Measurements from ENCODE around the gene ZBTB8A.
"Not testable (repeated sequence)": the region's sequence is repeated elsewhere in the genome, so short reads cannot be mapped to it uniquely, and the experiment has no call there.

Gene ZBTB8A

DNA sequence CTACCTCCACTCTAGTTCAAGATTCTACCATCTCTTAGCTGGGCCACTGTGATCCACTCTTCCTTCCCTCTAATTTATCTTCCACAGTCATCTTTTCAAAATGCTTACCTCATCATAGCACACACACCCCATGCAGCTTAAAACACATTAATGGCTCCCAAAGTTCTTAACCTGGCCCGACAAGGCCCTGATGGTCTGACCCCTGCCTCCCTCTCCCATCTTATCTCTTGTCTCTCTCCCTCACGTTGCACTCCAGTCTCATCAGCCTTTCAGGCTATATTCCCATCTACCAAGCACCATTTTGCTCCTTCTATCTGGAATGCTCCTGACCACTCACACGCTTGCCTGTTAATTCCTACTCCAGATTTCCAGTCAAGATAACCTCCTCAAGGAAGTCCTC, 2.5 kb upstream of the ZBTB8A start:
- DNase-seq (ENCODE audit: low read depth in 2 of 2) = no peak

DNA sequence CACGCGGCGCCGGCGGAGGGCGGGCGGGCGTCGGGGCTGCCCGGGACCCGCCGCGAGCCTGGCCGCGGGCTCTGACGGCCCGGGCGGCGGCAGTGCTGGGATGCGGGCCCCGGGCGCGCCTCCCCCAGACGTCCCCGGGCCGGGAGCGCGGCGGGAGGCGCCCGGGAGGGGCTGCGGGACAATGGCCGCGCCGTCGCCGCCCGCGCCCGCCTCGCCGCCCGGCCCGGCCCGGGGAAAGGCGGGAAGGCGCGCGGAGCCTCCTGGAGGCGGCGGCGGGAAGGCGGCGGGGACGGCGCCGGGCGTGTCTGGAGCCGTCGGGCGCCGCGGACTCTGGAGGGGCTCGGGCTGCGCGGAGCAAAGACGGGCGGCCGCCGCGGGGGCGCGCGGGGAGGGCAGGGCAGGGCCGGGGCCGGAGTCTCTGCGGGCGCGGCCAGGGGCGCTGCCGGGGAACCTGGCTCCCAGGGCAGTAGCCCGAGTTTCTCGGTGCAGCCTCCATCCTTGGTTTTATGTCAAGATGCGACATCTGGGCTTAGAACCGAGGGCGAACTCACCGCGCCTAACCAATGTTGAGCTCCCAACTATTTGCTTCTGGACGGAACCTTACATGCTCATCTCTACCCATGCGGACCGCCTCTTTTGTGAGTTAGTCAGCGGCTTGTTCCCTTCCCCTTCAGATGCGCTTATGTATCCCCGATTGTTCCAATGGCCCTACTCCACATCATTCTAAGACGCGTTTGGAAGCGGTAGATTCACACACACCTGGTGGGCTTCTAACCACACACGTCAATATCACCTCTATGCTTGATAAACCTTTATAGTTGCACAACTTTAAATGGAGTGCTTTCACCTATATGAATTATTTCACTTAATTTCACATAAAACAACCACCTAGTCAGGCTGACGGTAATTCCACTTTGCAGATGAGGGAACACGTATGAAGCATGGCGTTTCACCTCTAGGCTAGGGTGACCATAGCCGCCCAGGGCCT, 651 bp downstream of the ZBTB8A start:
- peak in 1 of 2 experiments; percentile 9 for DNase-seq (ENCODE audit: low read depth in 2 of 2)

DNA sequence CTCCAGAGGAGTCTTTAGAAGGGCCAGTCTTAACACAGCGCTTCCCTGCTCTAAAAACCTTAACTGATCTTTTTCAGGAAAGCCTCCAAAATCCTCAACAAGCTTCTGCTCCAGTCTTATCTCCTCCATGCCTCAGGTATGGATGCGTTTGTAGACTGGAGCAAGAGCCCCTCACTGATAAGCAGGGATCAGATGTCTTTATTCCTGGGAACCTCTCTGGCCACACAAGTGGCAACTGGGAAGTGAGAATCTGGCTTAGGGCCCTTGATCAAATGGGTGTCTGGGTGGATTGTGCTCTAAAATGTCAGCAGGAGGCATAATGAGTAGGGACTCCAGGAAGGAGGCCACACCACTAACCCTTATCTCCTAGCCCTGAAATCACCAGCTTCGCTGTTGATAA, 1.4 kb downstream of the ZBTB8A start:
- DNase-seq (ENCODE audit: low read depth in 2 of 2) = no peak

DNA sequence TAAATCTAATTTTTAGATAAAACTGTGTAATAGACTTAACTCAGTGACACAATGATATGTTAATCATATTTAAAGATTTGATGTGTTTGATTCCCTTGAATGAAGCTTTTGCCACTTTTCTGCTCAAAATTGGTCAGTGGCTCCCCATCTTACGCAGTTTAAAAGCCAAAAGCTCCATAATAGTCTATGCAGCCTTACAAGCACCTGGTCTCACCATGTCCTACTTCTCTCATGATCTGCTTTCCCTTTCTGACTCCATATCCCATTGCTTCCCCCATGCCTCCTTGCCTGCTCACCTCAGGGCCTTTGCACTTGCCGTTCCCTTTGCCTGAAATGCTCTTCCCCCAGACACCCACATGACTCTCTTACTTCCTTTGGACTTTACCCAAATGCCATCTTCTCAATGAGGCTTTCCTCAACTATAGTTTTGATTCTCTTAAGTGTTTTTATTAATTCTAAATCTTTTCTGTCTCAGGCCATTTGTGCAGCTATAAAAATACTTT, 1.9 kb downstream of the ZBTB8A start:
- DNase-seq (ENCODE audit: low read depth in 2 of 2) = no peak

DNA sequence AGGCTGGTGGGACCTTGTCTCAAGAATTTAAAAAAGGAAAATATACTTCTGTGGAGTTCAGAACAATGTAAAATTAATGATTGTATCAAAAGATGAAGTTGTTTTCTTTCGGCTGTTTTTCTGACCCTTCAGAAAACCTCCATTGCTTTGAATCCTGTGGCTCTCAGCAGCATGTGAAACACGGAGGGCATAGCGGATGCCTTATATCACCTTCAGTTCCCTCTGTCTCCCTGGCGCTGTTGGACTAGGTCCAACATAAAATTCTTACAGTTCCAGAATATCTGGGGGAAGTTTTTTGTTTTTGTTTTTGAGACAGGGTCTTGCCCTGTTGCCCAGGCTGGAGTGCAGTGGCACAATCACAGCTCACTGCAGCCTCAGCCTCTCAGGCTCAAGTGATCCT, 7.4 kb downstream of the ZBTB8A start:
- no peak for DNase-seq (ENCODE audit: low read depth in 2 of 2)

DNA sequence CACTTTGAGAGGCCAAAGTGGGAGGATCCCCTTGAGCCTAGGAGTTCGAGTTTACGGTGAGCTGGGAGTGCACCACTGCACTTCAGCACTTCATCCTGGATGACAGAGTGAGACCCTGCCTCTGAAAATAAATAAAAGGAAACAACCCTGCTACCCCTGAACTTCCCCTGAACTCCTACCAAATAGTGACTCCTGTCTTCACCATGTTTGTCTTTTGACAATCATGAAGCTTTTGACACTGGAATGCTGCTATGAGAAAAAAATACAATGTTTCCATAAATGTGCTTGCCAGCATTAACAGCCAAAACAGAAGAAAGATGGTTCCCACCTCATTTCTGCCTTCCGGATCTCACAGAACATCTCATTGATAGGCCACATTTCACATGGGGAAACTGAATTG, 10.4 kb downstream of the ZBTB8A start:
- DNase-seq (ENCODE audit: low read depth in 2 of 2) = no peak

DNA sequence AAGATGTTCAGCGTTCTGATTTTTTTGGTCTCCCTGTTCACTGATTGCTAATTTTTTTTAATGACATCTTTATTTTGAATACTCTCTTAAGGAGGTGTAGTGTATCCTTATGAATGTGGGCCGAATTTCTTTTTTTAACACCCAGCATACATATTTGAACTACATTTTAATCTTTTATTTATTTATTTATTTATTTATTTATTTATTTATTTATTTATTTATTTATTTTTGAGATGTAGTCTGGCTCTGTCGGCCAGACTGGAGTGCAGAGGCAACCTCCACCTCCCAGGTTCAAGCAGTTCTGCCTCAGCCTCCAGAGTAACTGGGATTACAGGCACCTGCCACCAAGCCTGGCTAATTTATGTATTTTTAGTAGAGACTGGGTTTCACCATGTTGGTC, 15.1 kb downstream of the ZBTB8A start:
- no peak for DNase-seq (ENCODE audit: low read depth in 2 of 2)

DNA sequence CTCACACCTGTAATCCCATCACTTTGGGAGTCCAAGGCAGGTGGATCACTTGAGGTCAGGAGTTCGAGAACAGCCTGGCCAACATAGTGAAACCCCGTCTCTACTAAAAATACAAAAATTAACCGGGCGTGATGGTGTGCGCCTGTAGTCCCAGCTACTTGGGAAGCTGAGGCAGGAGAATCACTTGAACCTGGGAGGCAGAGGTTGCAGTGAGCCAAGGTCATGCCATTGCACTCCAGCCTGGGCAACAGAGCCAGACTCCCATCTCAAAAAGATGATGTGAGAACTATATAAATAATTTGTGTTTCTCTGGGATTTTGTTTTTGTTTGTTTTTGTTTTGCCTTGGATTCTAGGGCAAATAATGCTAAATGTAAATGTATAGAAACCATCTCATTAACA, 17.8 kb downstream of the ZBTB8A start:
- DNase-seq (ENCODE audit: low read depth in 2 of 2) = not testable (repeated sequence)

DNA sequence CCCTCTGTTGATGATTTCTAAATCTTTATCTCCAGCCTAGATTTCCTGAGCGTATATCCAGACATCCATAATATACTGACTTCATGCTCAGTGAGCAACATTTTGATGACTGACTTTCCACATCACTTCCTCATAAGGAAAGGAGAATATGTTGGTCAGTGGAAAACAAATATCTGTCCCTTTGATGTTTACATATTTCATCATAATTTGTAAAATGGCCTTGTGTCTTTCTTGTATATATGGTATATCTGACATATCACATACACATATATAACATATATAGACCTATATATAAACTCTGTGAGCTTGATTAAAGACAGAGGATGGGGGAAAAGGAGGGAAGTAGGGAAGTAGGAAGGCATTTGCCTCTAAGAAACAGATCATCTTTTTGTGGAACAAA, 18.6 kb downstream of the ZBTB8A start:
- no peak for DNase-seq (ENCODE audit: low read depth in 2 of 2)

DNA sequence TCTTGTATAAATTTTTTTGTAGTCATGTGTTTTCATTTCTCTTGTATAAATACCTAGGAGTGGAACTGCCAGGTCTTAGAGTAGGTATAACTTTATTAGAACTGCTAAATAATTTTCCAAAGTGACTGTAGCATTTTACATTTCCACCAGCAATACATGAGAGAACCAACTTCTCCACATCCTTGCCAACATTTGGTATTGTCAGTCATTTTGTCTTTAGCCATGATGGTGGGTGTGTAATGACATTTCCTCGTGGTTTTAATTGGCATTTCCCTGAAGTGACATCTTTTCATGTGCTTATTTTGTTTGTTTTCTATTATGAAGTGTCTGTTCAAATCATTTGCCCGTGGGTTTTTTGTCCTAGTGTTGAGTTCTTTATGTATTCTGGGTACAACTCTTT, 29.7 kb downstream of the ZBTB8A start:
- DNase-seq (ENCODE audit: low read depth in 2 of 2) = no peak

DNA sequence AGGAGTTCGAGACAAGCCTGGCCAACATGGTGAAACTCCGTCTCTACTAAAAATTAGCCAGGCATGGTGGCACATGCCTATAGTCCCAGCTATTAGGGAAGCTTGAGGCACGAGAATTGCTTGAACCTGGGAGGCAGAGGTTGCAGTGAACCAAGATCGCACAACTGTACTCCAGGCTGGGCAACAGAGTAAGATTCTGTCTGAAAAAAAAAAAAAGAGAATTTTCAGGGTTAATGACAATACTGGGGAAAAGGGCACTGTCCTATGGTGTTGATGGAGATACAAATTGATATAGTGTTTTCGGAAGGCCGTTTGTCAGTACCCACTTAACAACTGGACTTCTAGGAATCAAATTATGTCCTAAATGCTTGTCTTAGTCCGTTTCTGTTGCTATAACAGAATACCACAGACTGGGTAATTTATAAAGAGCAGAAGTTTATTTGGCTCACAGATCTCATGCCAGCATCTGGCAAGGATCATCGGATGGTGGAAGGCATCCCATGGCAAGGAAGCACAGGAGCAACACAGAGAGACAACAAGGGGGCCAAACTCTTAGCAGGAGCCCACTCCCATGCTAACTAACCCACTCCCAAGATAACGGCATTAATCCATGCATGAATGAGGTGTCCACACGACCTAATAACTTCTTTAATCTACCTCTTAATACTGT, 41.3 kb downstream of the ZBTB8A start:
- no peak for DNase-seq (ENCODE audit: low read depth in 2 of 2)

DNA sequence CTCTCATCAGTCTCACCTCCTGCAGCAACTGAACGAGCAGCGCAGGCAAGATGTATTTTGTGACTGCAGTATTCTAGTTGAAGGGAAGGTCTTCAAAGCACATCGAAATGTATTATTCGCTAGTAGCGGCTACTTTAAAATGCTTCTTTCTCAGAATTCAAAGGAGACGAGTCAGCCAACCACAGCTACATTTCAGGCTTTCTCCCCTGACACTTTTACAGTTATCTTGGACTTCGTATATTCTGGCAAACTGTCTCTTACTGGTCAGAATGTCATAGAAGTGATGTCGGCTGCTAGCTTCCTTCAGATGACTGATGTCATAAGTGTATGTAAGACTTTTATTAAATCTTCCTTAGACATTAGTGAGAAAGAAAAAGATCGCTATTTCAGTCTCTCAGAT, 53.7 kb downstream of the ZBTB8A start:
- DNase-seq (ENCODE audit: low read depth in 2 of 2) = peak; percentile 16 to 20

DNA sequence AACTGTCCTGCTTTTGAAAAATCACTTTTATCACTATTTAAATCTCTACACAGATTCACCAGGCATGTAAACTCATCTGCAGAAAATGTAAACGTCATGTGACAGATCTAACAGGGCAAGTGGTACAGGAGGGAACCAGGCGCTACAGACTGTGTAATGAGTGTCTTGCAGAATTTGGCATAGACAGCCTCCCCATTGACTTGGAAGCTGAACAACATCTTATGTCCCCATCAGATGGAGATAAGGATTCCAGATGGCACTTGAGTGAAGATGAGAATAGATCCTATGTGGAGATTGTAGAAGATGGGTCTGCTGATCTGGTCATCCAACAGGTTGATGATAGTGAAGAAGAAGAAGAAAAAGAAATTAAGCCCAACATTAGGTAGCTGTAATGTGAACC, 60.8 kb downstream of the ZBTB8A start:
- DNase-seq (ENCODE audit: low read depth in 2 of 2) = no peak

DNA sequence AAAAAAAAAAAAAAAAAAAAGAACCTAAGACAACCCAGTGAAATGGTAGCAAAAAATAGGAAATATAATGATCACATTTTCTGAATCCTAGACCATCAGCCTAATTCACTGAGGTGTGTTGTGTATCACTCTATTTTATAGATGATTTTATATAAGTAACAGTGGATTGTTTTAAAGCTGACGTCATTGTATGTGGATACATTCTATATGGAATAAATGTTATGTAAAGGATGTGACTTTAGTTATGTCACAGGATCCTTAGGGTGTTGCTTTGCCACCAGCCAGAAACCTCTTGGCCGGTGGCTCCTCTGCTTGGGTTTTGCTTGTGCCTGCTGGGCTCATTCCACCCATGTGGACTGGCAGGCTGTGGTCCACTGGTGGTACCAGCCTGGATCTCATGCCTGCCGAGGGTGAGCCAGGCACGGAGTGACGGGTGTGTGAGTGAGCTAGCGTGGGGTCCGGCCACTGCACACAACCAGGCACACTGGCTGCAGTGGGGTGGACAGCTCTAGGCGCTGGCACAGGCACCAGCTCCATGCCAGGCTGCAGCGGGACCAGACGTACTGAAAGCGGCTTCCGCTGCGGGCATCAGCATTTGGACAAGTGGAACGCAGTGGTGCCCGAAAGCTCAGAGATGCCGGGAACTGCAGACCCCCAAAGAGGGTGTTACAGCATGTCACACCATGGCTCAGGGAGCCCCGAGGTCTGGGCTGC, 66.6 kb downstream of the ZBTB8A start:
- no peak for DNase-seq (ENCODE audit: low read depth in 2 of 2)

DNA sequence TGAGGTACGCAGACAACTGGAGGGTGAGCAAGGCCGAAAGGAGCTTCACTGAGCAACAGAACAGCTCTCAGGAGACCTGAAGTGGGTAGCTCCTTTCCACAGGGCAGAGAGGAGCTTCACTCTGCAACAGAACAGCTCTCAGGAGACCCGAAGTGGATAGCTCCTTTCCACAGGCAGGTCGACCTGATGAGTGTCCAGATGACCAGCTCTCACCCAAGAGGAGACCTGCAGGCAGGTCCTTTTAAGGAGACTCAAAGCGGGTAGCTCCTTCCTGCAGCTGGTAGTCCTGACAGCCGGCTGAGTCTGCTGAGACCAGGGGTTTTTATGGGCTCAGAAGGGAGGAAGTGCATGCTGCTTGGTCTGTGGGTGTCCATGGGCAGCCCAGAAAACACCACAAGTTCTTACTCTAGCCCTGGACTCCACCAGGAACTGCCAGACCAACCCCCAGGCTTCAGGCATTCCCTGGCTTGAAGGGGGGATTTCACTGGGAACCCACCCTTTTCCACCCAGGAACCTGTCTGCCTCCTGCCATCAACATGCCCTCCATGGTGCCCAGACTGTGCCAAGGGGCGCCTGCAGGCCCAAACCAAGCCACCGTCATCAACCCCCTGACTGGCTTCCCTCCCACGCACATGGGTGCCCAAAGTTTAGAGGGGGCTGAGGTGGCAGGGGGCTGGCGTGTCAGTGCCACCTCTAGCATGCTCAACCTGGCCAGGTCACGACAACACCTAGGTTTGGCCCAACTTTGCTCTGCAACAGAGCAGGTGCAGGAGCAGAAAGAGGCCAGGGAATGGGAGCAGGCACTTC, 67.5 kb downstream of the ZBTB8A start:
- no peak for DNase-seq (ENCODE audit: low read depth in 2 of 2)

DNA sequence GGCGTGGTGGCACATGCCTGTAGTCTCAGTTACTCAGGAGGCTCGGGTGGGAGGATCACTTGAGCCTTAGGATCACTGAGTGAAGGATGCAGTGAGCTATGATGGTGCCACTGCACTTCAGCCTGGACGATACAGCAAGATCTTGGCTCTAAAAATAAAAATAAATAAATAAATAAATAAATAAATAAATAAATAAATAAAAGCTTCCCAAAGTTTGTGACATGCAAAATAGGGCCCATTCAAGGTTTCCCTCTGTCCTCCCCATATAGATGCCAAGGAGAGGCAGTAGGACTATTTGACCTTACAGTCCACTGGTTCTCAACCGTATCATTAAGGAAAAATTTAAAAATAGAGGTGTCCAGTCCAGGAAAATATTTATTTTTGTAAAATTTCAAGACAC, 70.0 kb downstream of the ZBTB8A start:
- DNase-seq (ENCODE audit: low read depth in 2 of 2) = no peak

DNA sequence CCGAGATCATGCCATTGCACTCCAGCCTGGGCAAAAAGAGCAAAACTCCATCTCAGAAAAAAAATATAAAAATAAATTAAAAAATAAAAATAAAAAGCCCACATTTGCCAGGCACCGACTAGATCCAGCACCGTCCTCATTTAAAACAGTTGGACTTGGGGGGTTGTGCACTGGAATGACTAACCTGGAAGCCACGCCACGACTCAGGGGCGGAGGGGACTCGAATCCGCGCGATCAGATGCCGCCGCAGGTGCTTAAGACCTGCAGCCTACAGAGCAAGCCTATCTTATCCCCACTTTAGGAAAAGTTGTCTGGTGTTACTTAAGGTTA, 72.6 kb downstream of the ZBTB8A start:
- DNase-seq (ENCODE audit: low read depth in 2 of 2) = no peak

DNA sequence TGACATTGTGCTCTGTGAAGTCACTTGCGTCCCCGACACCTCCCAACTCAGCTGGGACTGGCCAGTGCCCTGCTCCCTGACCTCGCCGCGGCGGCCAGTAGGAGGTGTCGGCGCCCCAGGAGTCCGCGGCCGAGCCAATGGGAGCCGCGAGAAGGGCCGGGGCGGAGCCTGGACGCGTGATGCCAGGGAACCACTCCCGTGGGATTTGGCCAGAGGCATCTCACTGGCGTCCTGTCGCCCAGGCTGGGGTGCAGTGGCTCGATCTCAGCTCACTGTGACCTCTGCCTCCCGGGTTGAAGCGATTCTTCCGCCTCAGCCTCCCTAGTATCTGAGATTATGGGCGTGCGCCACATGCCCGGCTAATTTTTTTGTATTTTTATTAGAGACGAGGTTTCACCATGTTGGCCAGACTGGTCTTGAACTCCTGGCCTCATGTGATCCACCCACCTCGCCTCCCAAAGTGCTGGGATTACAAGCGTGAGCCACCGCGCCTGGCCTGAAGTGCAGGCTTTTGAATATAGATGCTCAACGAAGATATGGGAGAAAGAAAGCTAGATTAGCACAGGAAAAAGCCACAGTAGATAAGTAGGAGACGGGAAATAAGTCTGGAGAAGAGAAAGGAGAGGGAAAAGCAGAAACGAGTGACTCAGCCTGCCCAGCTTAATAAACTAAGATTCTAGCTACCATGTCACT, 73.1 kb downstream of the ZBTB8A start:
- peak; percentile 18 to 20 for DNase-seq (ENCODE audit: low read depth in 2 of 2)

DNA sequence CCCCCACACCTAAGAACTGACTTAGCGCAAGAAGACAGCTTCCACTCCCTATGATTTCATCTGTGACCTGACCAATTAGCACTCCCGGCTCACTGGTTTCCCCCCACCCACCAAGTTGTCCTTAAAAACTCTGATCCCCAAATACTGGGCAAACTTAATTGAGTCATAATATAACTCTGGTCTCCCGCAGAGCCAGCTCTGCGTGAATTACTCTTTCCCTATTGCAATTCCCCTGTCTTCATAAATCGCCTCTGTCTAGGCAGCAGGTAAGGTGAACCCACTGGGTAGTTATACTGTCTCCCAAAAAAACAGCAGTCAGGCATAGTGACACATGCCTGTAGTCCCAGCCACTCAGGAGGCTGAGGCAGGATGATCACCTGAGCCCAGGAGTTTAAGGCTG, 74.2 kb downstream of the ZBTB8A start:
- no peak for DNase-seq (ENCODE audit: low read depth in 2 of 2)

DNA sequence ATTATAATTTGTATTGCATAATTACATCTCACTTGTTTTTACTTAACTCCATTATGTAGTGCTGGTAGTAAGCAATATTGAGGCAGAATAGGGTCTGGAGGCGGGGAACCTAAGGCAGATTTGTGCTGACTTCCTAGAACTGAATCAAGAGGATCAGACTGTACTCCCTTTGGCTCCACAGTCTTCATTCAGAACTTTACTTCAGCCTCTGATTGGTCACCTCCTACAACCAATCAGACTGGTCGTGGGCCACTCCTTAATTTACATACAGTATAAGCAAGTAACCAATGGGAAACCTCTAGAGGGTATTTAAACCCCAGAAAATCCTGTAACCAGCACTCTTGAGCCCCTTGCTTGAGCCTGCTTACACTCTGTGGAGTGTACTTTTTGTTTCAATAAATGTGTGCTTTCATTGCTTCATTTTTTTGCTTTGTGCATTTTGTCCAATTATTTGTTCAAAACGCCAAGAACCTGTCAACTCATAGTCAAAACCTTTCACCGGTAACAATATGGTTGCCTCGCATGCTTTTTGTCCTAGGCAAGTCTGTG, 79.5 kb downstream of the ZBTB8A start:
- no peak for DNase-seq (ENCODE audit: low read depth in 2 of 2)

Data from fibroblast of skin of left quadriceps (primary cell).